Upper lobe of left lung (tissue), 4 donors: Measurements from ENCODE around the gene CELSR1.

Experiments used
- CTCF ChIP-seq, 6 experiments: fragments of 450-650 bp in 4 of 6; fragments of 200-600 bp in 2 of 6; sonication (generic) in 2 of 6; IDR thresholded peaks; one replicate each; pipeline ENCODE4 v1.5.1; 2016 to 2019; ENCODE audit warnings: antibody characterized with exemption in 6 of 6
- EP300 ChIP-seq, 4 donors: sonication (generic); formaldehyde crosslinking; IDR thresholded peaks; one replicate each; pipeline ENCODE4 v1.5.1; 2017; ENCODE audit warnings: antibody characterized with exemption in 4 of 4, control low read depth in 2 of 4
- POLR2A ChIP-seq, 4 donors: fragments of 450-650 bp; IDR thresholded peaks; one replicate each; pipeline ENCODE4 v1.5.1; 2016 to 2017; ENCODE audit warnings: antibody characterized with exemption in 4 of 4, mild to moderate bottlenecking in 2 of 4

DNA sequence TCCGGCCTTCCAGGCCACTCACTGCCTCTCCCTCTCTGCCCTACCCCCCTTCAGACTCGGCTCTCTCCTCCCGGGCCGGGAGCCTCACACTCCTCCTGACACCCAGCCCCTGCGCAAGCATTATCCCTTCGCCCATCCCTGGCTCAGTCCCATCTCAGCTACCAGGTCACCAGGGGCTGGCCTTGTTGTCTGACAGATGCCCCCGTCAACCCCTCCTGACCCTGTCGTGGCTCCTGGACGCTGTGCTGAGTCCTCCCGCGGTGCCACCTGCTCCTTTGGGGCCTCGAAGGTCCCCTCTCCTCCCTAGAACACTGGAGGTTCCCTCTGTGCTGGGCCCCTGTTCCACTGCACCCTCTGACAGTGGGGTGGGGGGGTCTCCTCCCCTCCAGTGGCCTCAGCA lies 169.0 kb downstream of the CELSR1 start:
- no peak for TF ChIP-seq CTCF (IDR thresholded peaks at IDR 0.05)
- no peak for TF ChIP-seq POLR2A (IDR thresholded peaks at IDR 0.05)
- no peak for TF ChIP-seq EP300 (IDR thresholded peaks at IDR 0.05)
